Neural progenitor cell (in vitro differentiated cells): ENCODE data around the gene STEAP3. TPM values are rescaled to one million over a fixed set of nuclear protein-coding genes. Genes with fewer than 3 reads are reported as not detected.

ENCODE experiments used
- DNase-seq: peaks from one replicate; pipeline ENCODE4 v3.0.0-alpha.2; 2016; ENCODE audit warnings: low spot score
- H2AFZ ChIP-seq: fragments of 200-600 bp; sonication (generic); replicated peaks from 2 replicates; pipeline ENCODE4 v1.6.1; 2016; ENCODE audit warnings: antibody characterized with exemption
- H3F3A ChIP-seq: fragments of 200-600 bp; sonication (generic); 2 replicates; pipeline ENCODE4 v1.6.1; 2016; ENCODE audit warnings: antibody characterized with exemption, low read depth
- H3K27ac ChIP-seq: fragments of 200-600 bp; sonication (generic); 2 replicates; pipeline ENCODE4 v1.5.1; 2016; ENCODE audit warnings: mild to moderate bottlenecking
- H3K27me3 ChIP-seq: fragments of 200-600 bp; sonication (generic); 2 replicates; pipeline ENCODE4 v1.6.1; 2016; ENCODE audit warnings: mild to moderate bottlenecking, moderate library complexity
- H3K36me3 ChIP-seq: fragments of 200-600 bp; sonication (generic); 2 replicates; pipeline ENCODE4 v1.5.1; 2016
- H3K4me1 ChIP-seq: fragments of 200-600 bp; sonication (generic); 2 replicates; pipeline ENCODE4 v1.6.1; 2016; ENCODE audit warnings: mixed run types
- H3K4me2 ChIP-seq: fragments of 200-600 bp; sonication (generic); 2 replicates; pipeline ENCODE4 v1.6.1; 2016
- H3K4me3 ChIP-seq: fragments of 200-600 bp; sonication (generic); 2 replicates; pipeline ENCODE4 v1.5.1; 2016
- H3K79me2 ChIP-seq: fragments of 200-600 bp; sonication (generic); 2 replicates; pipeline ENCODE4 v1.6.1; 2016; ENCODE audit warnings: low read depth
- H3K9ac ChIP-seq: fragments of 200-600 bp; sonication (generic); 2 replicates; pipeline ENCODE4 v1.6.1; 2016
- H3K9me3 ChIP-seq: fragments of 200-600 bp; sonication (generic); 2 replicates; pipeline ENCODE4 v1.5.1; 2016; ENCODE audit warnings: low read depth
- H4K20me1 ChIP-seq: fragments of 200-600 bp; sonication (generic); 2 replicates; pipeline ENCODE4 v1.6.1; 2016; ENCODE audit warnings: low read depth
- H3K27ac Mint-ChIP-seq: 3 replicates; pipeline ENCODE4 v1.8.0; 2021; ENCODE audit warnings: mixed read lengths
- H3K27me3 Mint-ChIP-seq: 2 replicates; pipeline ENCODE4 v1.8.0; 2022; ENCODE audit warnings: low read depth, mild to moderate bottlenecking, inconsistent platforms, moderate library complexity, mixed read lengths; ENCODE audit not compliant: insufficient read depth
- H3K36me3 Mint-ChIP-seq: 3 replicates; pipeline ENCODE4 v1.8.0; 2021; ENCODE audit warnings: mixed read lengths
- H3K4me1 Mint-ChIP-seq: 3 replicates; pipeline ENCODE4 v1.8.0; 2021; ENCODE audit warnings: mixed read lengths
- H3K4me3 Mint-ChIP-seq: 3 replicates; pipeline ENCODE4 v1.8.0; 2021; ENCODE audit warnings: mild to moderate bottlenecking, moderate library complexity, mixed read lengths
- H3K9me3 Mint-ChIP-seq: 3 replicates; pipeline ENCODE4 v1.8.0; 2020; ENCODE audit warnings: mixed read lengths
- CTCF ChIP-seq: fragments of 200-600 bp; sonication (generic); IDR thresholded peaks from 2 replicates; pipeline ENCODE4 v1.5.1; 2017; ENCODE audit warnings: antibody characterized with exemption, mild to moderate bottlenecking
- EZH2 ChIP-seq: fragments of 200-600 bp; sonication (generic); IDR thresholded peaks from 2 replicates; pipeline ENCODE4 v1.6.1; 2017; ENCODE audit warnings: antibody characterized with exemption, mild to moderate bottlenecking, moderate library complexity
- EZH2phosphoT487 ChIP-seq: fragments of 200-600 bp; sonication (generic); IDR thresholded peaks from 2 replicates; pipeline ENCODE4 v1.6.1; 2017; ENCODE audit warnings: antibody characterized with exemption
- total RNA-seq: library from RNA; depleted of rRNA; stranded (reverse); fragments of >200 nt; gene quantifications from 2 replicates; pipeline ENCODE4 v1.2.3, GENCODE V29; 2015; ENCODE audit warnings: low replicate concordance

Gene STEAP3
- total RNA-seq, 1 donor from 2014 or later: 0.30 TPM

- H3K9me3 ChIP-seq: no peaks in the 10 kb centered on the region
- no peak overlapping the region for H3K4me2 ChIP-seq
- H2AFZ ChIP-seq: no peak overlapping the region
- Mint-ChIP-seq H3K4me3 (no peak overlapping the region), H3K4me1 (peaks cover 11% of the 10 kb centered on the region), H3K27ac (no peak overlapping the region), H3K9me3 (no peaks in the 10 kb centered on the region), H3K36me3 (no peaks in the 10 kb centered on the region), H3K27me3 (peaks cover 36% of the 10 kb centered on the region)
- TF ChIP-seq EZH2 (no peak), EZH2phosphoT487 (no peak), CTCF (no peak)
- peaks cover 22% of the 10 kb centered on the region for H3K4me1 ChIP-seq
- no peaks in the 10 kb centered on the region for H3K36me3 ChIP-seq
- DNase-seq: no peak
- H3K9ac ChIP-seq: no peak overlapping the region
- no peak overlapping the region for H3K4me3 ChIP-seq
- H3K27me3 ChIP-seq: peaks cover 30% of the 10 kb centered on the region
- no peaks in the 10 kb centered on the region for H3K79me2 ChIP-seq
- H3F3A ChIP-seq: peaks cover 4% of the 10 kb centered on the region
- no peak overlapping the region for H3K27ac ChIP-seq
- H4K20me1 ChIP-seq: no peaks in the 10 kb centered on the region
These were observed 4.5 kb downstream of the STEAP3 start for GRCh38 chr2:119228136-119228535.

GRCh38 chr2:119228964-119229363 is 5.3 kb downstream of the STEAP3 start:
- Histone ChIP-seq H4K20me1 (peaks cover 1% of the 10 kb centered on the region), H3K36me3 (no peaks in the 10 kb centered on the region), H3K79me2 (no peaks in the 10 kb centered on the region), H3K27me3 (peaks cover 22% of the 10 kb centered on the region), H3K9ac (no peak overlapping the region), H3K9me3 (no peaks in the 10 kb centered on the region), H3K4me1 (peaks cover 22% of the 10 kb centered on the region), H3K27ac (no peak overlapping the region), H3K4me2 (no peak overlapping the region), H3K4me3 (no peak overlapping the region), H2AFZ (no peak overlapping the region), H3F3A (peaks cover 9% of the 10 kb centered on the region)
- peaks cover 18% of the 10 kb centered on the region for H3K4me1 Mint-ChIP-seq
- no peak for TF ChIP-seq EZH2
- no peak for TF ChIP-seq EZH2phosphoT487
- no peak for TF ChIP-seq CTCF
- H3K27ac Mint-ChIP-seq: no peak overlapping the region
- H3K27me3 Mint-ChIP-seq: peaks cover 33% of the 10 kb centered on the region
- DNase-seq: no peak
- no peaks in the 10 kb centered on the region for H3K9me3 Mint-ChIP-seq
- H3K36me3 Mint-ChIP-seq: no peaks in the 10 kb centered on the region
- H3K4me3 Mint-ChIP-seq: peak overlapping the region; percentile 38

GRCh38 chr2:119229716-119230115 is 6.1 kb downstream of the STEAP3 start:
- H3K36me3 Mint-ChIP-seq: no peaks in the 10 kb centered on the region
- peaks cover 29% of the 10 kb centered on the region for H3K27me3 Mint-ChIP-seq
- no peak overlapping the region for H3K4me2 ChIP-seq
- peaks cover 20% of the 10 kb centered on the region for H3K4me1 Mint-ChIP-seq
- DNase-seq: no peak
- no peak overlapping the region for H3K4me3 ChIP-seq
- peaks cover 15% of the 10 kb centered on the region for H3K27me3 ChIP-seq
- no peaks in the 10 kb centered on the region for H3K36me3 ChIP-seq
- TF ChIP-seq EZH2phosphoT487: no peak
- TF ChIP-seq CTCF: no peak
- no peak for TF ChIP-seq EZH2
- no peaks in the 10 kb centered on the region for H3K9me3 ChIP-seq
- H3F3A ChIP-seq: peaks cover 15% of the 10 kb centered on the region
- H3K4me1 ChIP-seq: peaks cover 24% of the 10 kb centered on the region
- H3K9me3 Mint-ChIP-seq: no peaks in the 10 kb centered on the region
- no peaks in the 10 kb centered on the region for H3K79me2 ChIP-seq
- peaks cover 7% of the 10 kb centered on the region for H4K20me1 ChIP-seq
- no peak overlapping the region for H3K4me3 Mint-ChIP-seq
- H2AFZ ChIP-seq: no peak overlapping the region
- H3K9ac ChIP-seq: no peak overlapping the region
- no peak overlapping the region for H3K27ac ChIP-seq
- H3K27ac Mint-ChIP-seq: no peak overlapping the region
